Astrocyte (in vitro differentiated cells and primary cell): ENCODE results near the gene MRPS23. TPM values are rescaled to one million over a fixed set of nuclear protein-coding genes. Genes with fewer than 3 reads are reported as not detected.

Source experiments
- DNase-seq: peaks from one replicate; pipeline ENCODE4 v3.0.0-alpha.2; 2010; ENCODE audit warnings: low read depth
- FAIRE-seq: peaks from 2 replicates; lab custom pipeline; 2011; peaks lifted over from hg19 to GRCh38; lab: Jason Lieb, UNC
- H2AFZ ChIP-seq: 2 replicates; pipeline ENCODE4 v1.6.0; 2012; ENCODE audit warnings: low read depth, low read length, inconsistent platforms
- H3K27ac ChIP-seq: 2 replicates; pipeline ENCODE4 v1.5.1; 2011; ENCODE audit warnings: low read depth, low read length, inconsistent platforms
- H3K27me3 ChIP-seq: 2 replicates; pipeline ENCODE4 v1.6.0; 2011; ENCODE audit warnings: low read length, inconsistent platforms; ENCODE audit not compliant: insufficient read depth
- H3K36me3 ChIP-seq: 2 replicates; pipeline ENCODE4 v1.5.1; 2011; ENCODE audit warnings: low read length, inconsistent platforms; ENCODE audit not compliant: insufficient read depth
- H3K4me1 ChIP-seq: 2 replicates; pipeline ENCODE4 v1.5.1; 2011; ENCODE audit warnings: low read length, inconsistent platforms; ENCODE audit not compliant: insufficient read depth
- H3K4me2 ChIP-seq: 2 replicates; pipeline ENCODE4 v1.6.0; 2012; ENCODE audit warnings: low read length, inconsistent platforms
- H3K4me3 ChIP-seq: 2 replicates; pipeline ENCODE4 v1.5.1; 2011; ENCODE audit warnings: low read depth, mild to moderate bottlenecking, low read length, inconsistent platforms; ENCODE audit not compliant: insufficient read depth
- H3K79me2 ChIP-seq: 2 replicates; pipeline ENCODE4 v1.6.0; 2012; ENCODE audit warnings: mild to moderate bottlenecking, low read length, inconsistent platforms; ENCODE audit not compliant: insufficient read depth
- H3K9ac ChIP-seq: 2 replicates; pipeline ENCODE4 v1.6.0; 2012; ENCODE audit warnings: mild to moderate bottlenecking, low read length, inconsistent platforms
- H3K9me3 ChIP-seq: 2 replicates; pipeline ENCODE4 v1.5.1; 2012; ENCODE audit warnings: low read depth, mild to moderate bottlenecking, low read length, inconsistent platforms; ENCODE audit not compliant: insufficient read depth
- H4K20me1 ChIP-seq: 2 replicates; pipeline ENCODE4 v1.6.0; 2012; ENCODE audit warnings: low read length, inconsistent platforms; ENCODE audit not compliant: insufficient read depth
- H3K27ac Mint-ChIP-seq: one replicate; pipeline ENCODE4 v1.8.0; 2021; ENCODE audit warnings: mild to moderate bottlenecking, mixed read lengths; ENCODE audit not compliant: unreplicated experiment
- H3K27me3 Mint-ChIP-seq: one replicate; pipeline ENCODE4 v1.8.0; 2021; ENCODE audit warnings: low read depth, mixed read lengths; ENCODE audit not compliant: unreplicated experiment
- H3K36me3 Mint-ChIP-seq: one replicate; pipeline ENCODE4 v1.8.0; 2021; ENCODE audit warnings: low read depth, mixed read lengths; ENCODE audit not compliant: unreplicated experiment
- H3K4me1 Mint-ChIP-seq: one replicate; pipeline ENCODE4 v1.8.0; 2021; ENCODE audit warnings: low read depth, mixed read lengths; ENCODE audit not compliant: unreplicated experiment
- H3K4me3 Mint-ChIP-seq: one replicate; pipeline ENCODE4 v1.8.0; 2021; ENCODE audit warnings: mild to moderate bottlenecking, moderate library complexity, mixed read lengths; ENCODE audit not compliant: unreplicated experiment
- H3K9me3 Mint-ChIP-seq: one replicate; pipeline ENCODE4 v1.8.0; 2021; ENCODE audit warnings: mild to moderate bottlenecking, mixed read lengths; ENCODE audit not compliant: unreplicated experiment
- CTCF ChIP-seq: IDR thresholded peaks from 2 replicates; pipeline ENCODE4 v1.5.1; 2011; ENCODE audit warnings: low read depth, mild to moderate bottlenecking, inconsistent platforms, low read length, moderate library complexity; ENCODE audit not compliant: insufficient read depth
- EZH2 ChIP-seq: IDR thresholded peaks from 2 replicates; pipeline ENCODE4 v1.6.1; 2012; ENCODE audit warnings: mild to moderate bottlenecking, low read length, inconsistent platforms; ENCODE audit not compliant: insufficient read depth
- total RNA-seq: library from RNA; stranded (reverse); gene quantifications from 2 replicates; pipeline ENCODE4 v1.2.1, GENCODE V29; 2021

The MRPS23 gene
- total RNA-seq, 1 donor from 2014 or later, result 61.3 TPM

DNA sequence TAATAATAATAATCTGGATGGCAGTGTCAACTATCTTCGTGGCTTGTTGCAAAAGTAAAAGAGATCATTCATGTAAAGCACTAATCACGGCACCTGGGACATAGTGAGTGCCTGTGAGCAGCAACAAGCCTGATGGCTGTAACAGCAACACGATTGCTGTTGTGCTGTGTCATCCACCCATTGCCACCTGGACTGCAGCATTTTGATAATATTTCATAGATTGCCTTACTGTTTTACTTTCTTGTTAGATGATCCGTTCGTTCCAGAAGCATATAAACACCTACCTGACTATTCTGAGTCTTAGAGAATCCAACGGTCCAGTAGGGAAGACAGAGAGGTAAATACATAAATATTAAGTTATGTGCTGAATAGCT, 3.1 kb upstream of the MRPS23 start:
- Histone ChIP-seq H3K27ac (no peak overlapping the region), H3K4me2 (no peak overlapping the region), H3K36me3 (no peaks in the 10 kb centered on the region), H3K79me2 (peaks cover 20% of the 10 kb centered on the region), H3K9me3 (no peaks in the 10 kb centered on the region), H3K4me1 (peaks cover 18% of the 10 kb centered on the region), H4K20me1 (no peaks in the 10 kb centered on the region), H3K4me3 (no peak overlapping the region), H3K9ac (no peak overlapping the region), H2AFZ (no peak overlapping the region), H3K27me3 (no peaks in the 10 kb centered on the region)
- no peak for FAIRE-seq
- no peak overlapping the region for H3K27ac Mint-ChIP-seq
- no peaks in the 10 kb centered on the region for H3K36me3 Mint-ChIP-seq
- H3K4me1 Mint-ChIP-seq, result peaks cover 16% of the 10 kb centered on the region
- no peak for DNase-seq
- H3K27me3 Mint-ChIP-seq, result no peaks in the 10 kb centered on the region
- no peaks in the 10 kb centered on the region for H3K9me3 Mint-ChIP-seq
- no peak overlapping the region for H3K4me3 Mint-ChIP-seq
- TF ChIP-seq EZH2, result no peak
- no peak for TF ChIP-seq CTCF

DNA sequence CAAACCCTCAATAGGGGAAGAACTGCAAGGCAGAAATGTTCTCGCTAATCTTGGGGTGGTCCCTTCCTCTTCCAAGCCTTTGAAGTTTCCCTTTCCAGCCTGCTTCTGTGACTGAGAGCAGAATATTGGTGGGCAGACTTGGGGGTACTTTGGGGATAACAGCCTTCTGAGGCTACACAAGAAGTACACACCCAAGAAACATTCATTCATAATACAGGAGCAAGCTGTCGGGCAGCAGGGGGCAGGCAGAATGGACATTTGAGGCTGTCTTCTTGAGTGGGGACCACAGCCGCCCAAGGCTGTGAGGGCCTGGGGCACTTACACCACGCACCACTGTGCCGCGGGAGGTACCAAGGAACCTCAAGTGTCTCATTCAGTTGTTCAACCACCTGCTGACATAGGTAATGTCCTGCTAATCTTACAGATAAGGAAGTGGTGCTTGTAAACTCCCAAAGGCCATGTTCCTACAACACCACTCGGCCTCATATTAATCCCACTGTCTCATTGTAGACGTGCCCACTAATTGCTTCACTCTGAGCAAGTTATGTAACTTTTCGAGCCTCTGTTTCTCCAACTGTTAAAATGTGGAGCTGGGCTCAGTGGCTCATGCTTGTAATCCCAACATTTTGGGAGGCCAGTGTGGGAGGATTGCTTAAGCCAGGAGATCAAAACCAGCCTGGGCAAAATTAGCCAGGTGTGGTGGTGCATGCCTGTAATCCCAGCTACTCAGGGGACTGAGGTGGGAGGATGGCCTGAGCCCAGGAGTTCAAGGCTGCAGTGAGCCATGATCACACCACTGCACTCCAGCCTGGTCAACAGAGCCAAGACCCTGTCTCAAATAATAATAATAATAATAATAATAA, 2.5 kb upstream of the MRPS23 start:
- no peak for TF ChIP-seq EZH2
- no peak for TF ChIP-seq CTCF
- H3K4me3 ChIP-seq, result no peak overlapping the region
- H3K27me3 Mint-ChIP-seq, result no peaks in the 10 kb centered on the region
- peaks cover 16% of the 10 kb centered on the region for H3K4me1 Mint-ChIP-seq
- no peaks in the 10 kb centered on the region for H3K36me3 Mint-ChIP-seq
- no peaks in the 10 kb centered on the region for H3K36me3 ChIP-seq
- DNase-seq (no peak), FAIRE-seq (no peak)
- no peaks in the 10 kb centered on the region for H3K9me3 ChIP-seq
- H3K27ac Mint-ChIP-seq, result peak overlapping the region; percentile 7
- no peak overlapping the region for H3K4me3 Mint-ChIP-seq
- H3K4me2 ChIP-seq, result no peak overlapping the region
- no peak overlapping the region for H3K9ac ChIP-seq
- no peaks in the 10 kb centered on the region for H4K20me1 ChIP-seq
- H3K27me3 ChIP-seq, result no peaks in the 10 kb centered on the region
- peaks cover 18% of the 10 kb centered on the region for H3K4me1 ChIP-seq
- no peaks in the 10 kb centered on the region for H3K9me3 Mint-ChIP-seq
- H3K27ac ChIP-seq, result no peak overlapping the region
- no peak overlapping the region for H2AFZ ChIP-seq
- H3K79me2 ChIP-seq, result peaks cover 23% of the 10 kb centered on the region
